ENCODE measurements around the gene TMEM87A. TPM values are rescaled to one million over a fixed set of nuclear protein-coding genes. Genes with fewer than 3 reads are reported as not detected.

Gene TMEM87A
- total and polyA plus RNA-seq, 8 donors, result 11.8 to 128 (median 31.2) TPM

- no peak for DNase-seq
- no peak for TF ChIP-seq CTCF (IDR thresholded peaks at IDR 0.05)
- no peak for TF ChIP-seq POLR2AphosphoS5 (IDR thresholded peaks at IDR 0.05)
- no peak for TF ChIP-seq POLR2A (IDR thresholded peaks at IDR 0.05)
- no peak for TF ChIP-seq EP300 (IDR thresholded peaks at IDR 0.05)
- WGBS, 5 donors, result 86 to 96% (median 92%) methylated on average over 6 of the region's 6 CpGs
- Histone ChIP-seq H3K27me3 (no peaks in the 10 kb centered on the region), H3K36me3 (peaks cover 83 to 100% (median 99%) of the 10 kb centered on the region in 4 donors), H3K4me3 (no peak overlapping the region), H3K9me3 (no peaks in the 10 kb centered on the region), H3K4me1 (no peaks in the 10 kb centered on the region), H3K27ac (no peak overlapping the region)
- intact Hi-C loops (cut with DNase I; ENCODE audit: low total_unique reads), result no loop called here
These were observed 108.1 kb downstream of the TMEM87A start for GRCh38 chr15:42165106-42165505.

- Histone ChIP-seq H3K9me3 (no peaks in the 10 kb centered on the region), H3K27me3 (no peaks in the 10 kb centered on the region), H3K4me1 (no peaks in the 10 kb centered on the region), H3K27ac (no peak overlapping the region), H3K36me3 (peaks cover 93 to 100% (median 99%) of the 10 kb centered on the region in 4 donors), H3K4me3 (no peak overlapping the region)
- no peak for DNase-seq
- intact Hi-C loops (cut with DNase I; ENCODE audit: low total_unique reads), result no loop called here
- WGBS, 5 donors, result 66 to 79% (median 76%) methylated on average over 4 of the region's 4 CpGs
- TF ChIP-seq POLR2AphosphoS5 (IDR thresholded peaks at IDR 0.05) (no peak), POLR2A (IDR thresholded peaks at IDR 0.05) (no peak), CTCF (IDR thresholded peaks at IDR 0.05) (no peak), EP300 (IDR thresholded peaks at IDR 0.05) (no peak)
These were observed 109.2 kb downstream of the TMEM87A start for GRCh38 chr15:42163947-42164550.

GRCh38 chr15:42163291-42163690 lies 109.9 kb downstream of the TMEM87A start:
- 90 to 96% (median 94%) methylated on average over 9 of the region's 9 CpGs for WGBS, 5 donors
- H3K4me3 ChIP-seq, result no peak overlapping the region
- TF ChIP-seq POLR2A (IDR thresholded peaks at IDR 0.05) (no peak), POLR2AphosphoS5 (IDR thresholded peaks at IDR 0.05) (no peak), CTCF (IDR thresholded peaks at IDR 0.05) (no peak), EP300 (IDR thresholded peaks at IDR 0.05) (no peak)
- H3K27ac ChIP-seq, result no peak overlapping the region
- intact Hi-C loops (cut with DNase I; ENCODE audit: low total_unique reads), result no loop called here
- peaks cover 90 to 100% (median 99%) of the 10 kb centered on the region in 4 donors for H3K36me3 ChIP-seq
- H3K9me3 ChIP-seq, result no peaks in the 10 kb centered on the region
- H3K27me3 ChIP-seq, result no peaks in the 10 kb centered on the region
- no peak for DNase-seq
- H3K4me1 ChIP-seq, result no peaks in the 10 kb centered on the region

Small RNA genes lying within 50 kb of the gene (small RNA-seq; reads per million reads assigned to genes)
- 0 to 0.62 (median 0.07) reads per million in 4 donors for gene MIR627

Other genes with a start within 250 kb of the TMEM87A start
- 1 to 10 TPM in 2 of 5 donors, not detected in 3; 1.2 to 2.9 TPM for gene PLA2G4D, start 178.9 kb downstream of the TMEM87A start, total RNA-seq
- gene PLA2G4D, start 178.9 kb downstream of the TMEM87A start, polyA plus RNA-seq, result 1 to 10 TPM in 1 of 3 donors, under 1 TPM in 1, not detected in 1; 0.18 to 3.2 TPM
- gene PLA2G4F, start 116.8 kb downstream of the TMEM87A start, total RNA-seq, result 10 to 100 TPM in 4 of 5 donors, 1 to 10 TPM in 1; 3.5 to 41.4 (median 12.9) TPM
- gene PLA2G4F, start 116.8 kb downstream of the TMEM87A start, polyA plus RNA-seq, result 1 to 10 TPM; 1.9 to 4.7 (median 3.8) TPM
- gene VPS39, start 65.1 kb downstream of the TMEM87A start, total RNA-seq, result 100 to 1,000 TPM in 2 of 5 donors, 10 to 100 TPM in 3; 71.9 to 635 (median 96.3) TPM
- gene VPS39, start 65.1 kb downstream of the TMEM87A start, polyA plus RNA-seq, result 10 to 100 TPM; 22.2 to 28.4 (median 26.1) TPM
- gene GANC, start 232 bp downstream of the TMEM87A start, total RNA-seq, result 10 to 100 TPM; 10.1 to 77.6 (median 26.6) TPM
- 1 to 10 TPM; 5.2 to 7.3 (median 5.3) TPM for gene GANC, start 232 bp downstream of the TMEM87A start, polyA plus RNA-seq
- gene CAPN3, start 86.1 kb upstream of the TMEM87A start, total RNA-seq, result 100 to 1,000 TPM in 1 of 5 donors, 10 to 100 TPM in 2, 1 to 10 TPM in 1, under 1 TPM in 1; 0.29 to 244 (median 13.9) TPM
- gene CAPN3, start 86.1 kb upstream of the TMEM87A start, polyA plus RNA-seq, result 10 to 100 TPM in 1 of 3 donors, 1 to 10 TPM in 2; 3.9 to 22.1 (median 7.3) TPM
- gene ZNF106, start 217.7 kb upstream of the TMEM87A start, total RNA-seq, result 100 to 1,000 TPM in 1 of 5 donors, 10 to 100 TPM in 4; 40.3 to 238 (median 64.1) TPM
- gene ZNF106, start 217.7 kb upstream of the TMEM87A start, polyA plus RNA-seq, result 10 to 100 TPM in 2 of 3 donors, 1 to 10 TPM in 1; 4.5 to 13.4 (median 11.0) TPM
- 10 to 100 TPM; 10.1 to 83.9 (median 61.3) TPM for gene SNAP23, start 222.2 kb upstream of the TMEM87A start, total RNA-seq
- gene SNAP23, start 222.2 kb upstream of the TMEM87A start, polyA plus RNA-seq, result 10 to 100 TPM; 31.6 to 53.3 (median 47.8) TPM

All from stomach (tissue), 9 donors.